ENCODE results near the gene XBP1. TPM values are rescaled to one million over a fixed set of nuclear protein-coding genes. Genes with fewer than 3 reads are reported as not detected.
A peak's percentile ranks its signal among the peaks of the same experiment; 100 is the strongest.
"Not testable (repeated sequence)": the region's sequence is repeated elsewhere in the genome, so short reads cannot be mapped to it uniquely, and the experiment has no call there.

The XBP1 gene
- total RNA-seq, 2 experiments from 2014 or later = 111 TPM

- not testable (repeated sequence) for H3K27ac Mint-ChIP-seq, DNase-seq, H3K4me3 Mint-ChIP-seq, H3K27me3 Mint-ChIP-seq, H3K9me3 Mint-ChIP-seq, H3K36me3 Mint-ChIP-seq
- peaks cover 24% of the 10 kb centered on the region for H3K4me1 Mint-ChIP-seq
Observed at GRCh38 chr22:28826430-28826829, 26.1 kb upstream of the XBP1 start.

DNA sequence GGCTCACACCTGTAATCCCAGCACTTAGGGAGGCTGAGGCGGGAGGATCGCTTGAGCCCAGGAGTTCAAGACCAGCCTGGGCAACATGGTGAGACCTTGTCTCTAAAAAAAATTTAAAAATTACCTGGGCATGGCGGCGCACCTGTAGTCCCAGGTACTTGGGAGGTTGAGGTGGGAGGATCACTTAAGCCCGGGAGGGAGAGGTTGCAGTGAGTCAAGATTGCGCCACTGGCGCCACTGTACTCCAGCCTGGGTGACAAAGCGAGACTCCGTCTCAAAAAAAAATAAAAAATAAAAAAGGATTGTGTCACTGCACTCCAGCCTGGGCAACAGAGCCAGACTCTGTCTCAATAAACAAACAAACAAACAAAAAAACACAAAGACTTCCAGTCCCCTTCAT lies 24.1 kb upstream of the XBP1 start:
- H3K9me3 Mint-ChIP-seq, H3K4me3 Mint-ChIP-seq, H3K27me3 Mint-ChIP-seq, DNase-seq, H3K27ac Mint-ChIP-seq: not testable (repeated sequence)
- peaks cover 31% of the 10 kb centered on the region for H3K4me1 Mint-ChIP-seq
- peaks cover 10% of the 10 kb centered on the region for H3K36me3 Mint-ChIP-seq

DNA sequence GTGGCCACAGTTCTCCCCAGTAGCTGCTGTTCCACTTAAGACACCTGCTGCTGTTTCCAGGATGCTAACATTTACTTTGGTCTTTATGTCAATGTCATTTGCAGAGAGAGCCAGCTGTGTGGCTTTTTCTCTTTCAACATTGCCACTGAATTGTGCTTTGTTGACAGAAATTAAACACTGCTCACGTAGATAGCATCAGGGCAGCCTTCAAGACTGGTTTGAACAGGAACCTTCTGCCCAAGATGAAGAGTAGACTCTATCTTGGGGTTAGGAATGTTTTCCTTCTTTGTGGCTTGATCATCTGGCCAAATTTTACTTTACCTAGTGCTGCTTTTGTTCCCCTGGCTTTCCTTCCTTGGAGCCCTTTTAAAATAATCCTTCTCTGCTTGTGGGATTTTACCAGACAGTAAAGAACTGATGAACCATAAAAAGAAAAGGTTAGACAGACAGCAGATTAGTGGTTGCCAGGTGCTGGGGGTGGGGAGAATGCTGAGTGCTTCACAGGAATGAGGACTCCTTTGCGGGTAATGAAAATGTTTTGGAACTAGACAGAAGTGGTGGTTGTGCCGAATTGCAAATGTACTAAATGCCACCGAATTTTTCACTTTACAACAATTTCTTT lies 22.7 kb upstream of the XBP1 start:
- Mint-ChIP-seq H3K27ac (no peak overlapping the region), H3K4me3 (no peak overlapping the region), H3K27me3 (no peaks in the 10 kb centered on the region), H3K9me3 (no peaks in the 10 kb centered on the region), H3K36me3 (peaks cover 10% of the 10 kb centered on the region), H3K4me1 (peaks cover 40% of the 10 kb centered on the region)
- no peak for DNase-seq

DNA sequence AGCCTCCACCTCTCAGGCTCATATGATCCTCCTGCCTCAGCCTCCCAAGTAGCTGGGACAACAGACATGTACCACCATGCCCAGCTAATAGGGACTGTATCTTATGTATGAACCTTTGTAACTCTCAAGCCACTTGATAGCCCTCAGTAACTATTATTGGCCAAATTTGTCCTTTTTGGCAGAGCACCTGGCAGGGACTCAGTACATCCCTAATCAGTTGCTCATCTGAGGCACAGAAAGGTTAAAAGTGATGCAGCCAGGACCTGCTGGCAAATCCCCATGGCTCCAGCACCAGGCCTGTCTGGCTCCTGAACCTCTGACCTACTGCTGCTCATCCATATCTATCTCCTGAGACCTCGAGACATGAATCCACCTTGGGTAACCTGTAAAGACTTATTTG lies 21.1 kb upstream of the XBP1 start:
- no peak for DNase-seq
- H3K27ac Mint-ChIP-seq = no peak overlapping the region
- H3K36me3 Mint-ChIP-seq = peaks cover 12% of the 10 kb centered on the region
- no peak overlapping the region for H3K4me3 Mint-ChIP-seq
- H3K27me3 Mint-ChIP-seq = no peaks in the 10 kb centered on the region
- H3K4me1 Mint-ChIP-seq = peaks cover 45% of the 10 kb centered on the region
- no peaks in the 10 kb centered on the region for H3K9me3 Mint-ChIP-seq

DNA sequence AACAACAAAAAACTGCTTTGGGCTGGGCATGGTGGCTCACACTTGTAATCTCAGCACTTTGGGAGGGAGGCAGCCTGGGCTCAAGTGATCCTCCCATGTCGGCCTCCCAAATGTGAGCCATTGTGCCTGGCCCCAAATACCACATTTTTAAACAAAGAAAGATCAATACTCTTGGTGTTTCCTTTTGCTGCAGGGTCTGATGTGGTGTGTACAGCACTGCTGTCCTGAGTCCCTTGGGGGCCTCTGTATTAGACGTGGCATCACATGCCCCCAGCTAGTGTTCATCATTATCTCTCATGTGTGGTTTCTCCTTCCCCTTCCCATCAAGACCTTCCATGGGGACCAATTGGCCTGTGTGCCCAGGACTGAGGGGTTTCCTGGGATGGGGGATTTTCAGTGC lies 20.5 kb upstream of the XBP1 start:
- H3K9me3 Mint-ChIP-seq = no peaks in the 10 kb centered on the region
- DNase-seq = no peak
- no peaks in the 10 kb centered on the region for H3K27me3 Mint-ChIP-seq
- H3K27ac Mint-ChIP-seq = no peak overlapping the region
- H3K4me1 Mint-ChIP-seq = peaks cover 45% of the 10 kb centered on the region
- H3K36me3 Mint-ChIP-seq = peaks cover 12% of the 10 kb centered on the region
- H3K4me3 Mint-ChIP-seq = no peak overlapping the region

- Mint-ChIP-seq H3K9me3 (no peaks in the 10 kb centered on the region), H3K4me3 (no peak overlapping the region), H3K36me3 (peaks cover 20% of the 10 kb centered on the region), H3K27ac (no peak overlapping the region), H3K27me3 (no peaks in the 10 kb centered on the region), H3K4me1 (peaks cover 57% of the 10 kb centered on the region)
- DNase-seq = no peak
Observed at GRCh38 chr22:28819253-28820096, 19.1 kb upstream of the XBP1 start.

DNA sequence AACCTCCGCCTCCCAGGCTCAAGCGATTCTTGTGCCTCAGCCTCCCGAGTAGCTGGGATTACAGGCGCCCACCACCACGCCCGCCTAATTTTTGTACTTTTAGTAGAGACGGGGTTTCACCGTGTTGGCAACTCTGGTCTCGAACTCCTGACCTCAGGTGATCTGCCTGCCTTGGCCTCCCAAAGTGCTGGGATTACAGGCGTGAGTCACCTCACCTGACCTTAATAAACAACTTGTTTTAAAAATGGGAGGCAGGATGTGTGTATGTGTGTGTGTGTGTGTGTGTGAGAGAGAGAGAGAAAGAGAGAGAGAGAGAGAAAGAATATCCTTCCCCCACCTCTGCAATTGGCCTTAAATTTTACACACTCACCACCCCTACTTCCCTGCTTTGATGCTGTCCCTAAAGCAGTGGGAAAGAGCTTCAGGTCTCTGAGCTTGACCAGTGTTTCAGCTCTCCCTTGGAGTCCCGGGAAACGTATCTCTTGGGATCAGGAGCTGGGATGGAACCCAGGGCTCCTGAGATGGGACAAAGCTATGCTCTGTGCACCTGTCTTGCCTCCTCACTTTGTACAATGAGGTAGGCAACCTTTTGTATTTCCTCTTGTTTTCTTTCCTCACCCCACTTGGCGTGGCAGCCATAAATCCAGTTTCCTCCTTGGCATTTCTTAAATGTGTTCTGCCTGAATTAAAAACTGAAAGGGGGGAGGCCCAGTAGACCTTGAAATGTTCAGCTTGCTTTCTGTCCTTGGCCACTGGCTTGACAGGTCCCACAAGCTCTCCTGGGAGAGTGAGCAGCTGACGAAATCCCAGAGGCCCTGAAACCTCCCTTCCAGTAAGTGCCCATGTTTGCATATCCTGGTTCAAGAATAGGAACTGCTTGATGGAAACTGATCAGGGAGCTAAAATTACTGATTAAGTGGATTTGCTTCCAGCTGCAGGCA lies 17.8 kb upstream of the XBP1 start:
- DNase-seq = no peak
- peaks cover 26% of the 10 kb centered on the region for H3K36me3 Mint-ChIP-seq
- no peak overlapping the region for H3K4me3 Mint-ChIP-seq
- peak overlapping the region; percentile 34 for H3K27ac Mint-ChIP-seq
- H3K9me3 Mint-ChIP-seq = no peaks in the 10 kb centered on the region
- no peaks in the 10 kb centered on the region for H3K27me3 Mint-ChIP-seq
- peaks cover 61% of the 10 kb centered on the region for H3K4me1 Mint-ChIP-seq

- peaks cover 62% of the 10 kb centered on the region for H3K4me1 Mint-ChIP-seq
- H3K9me3 Mint-ChIP-seq = no peaks in the 10 kb centered on the region
- no peaks in the 10 kb centered on the region for H3K27me3 Mint-ChIP-seq
- H3K27ac Mint-ChIP-seq = no peak overlapping the region
- H3K36me3 Mint-ChIP-seq = peaks cover 27% of the 10 kb centered on the region
- no peak overlapping the region for H3K4me3 Mint-ChIP-seq
- no peak for DNase-seq
Observed at GRCh38 chr22:28817064-28817463, 16.7 kb upstream of the XBP1 start.

- peaks cover 29% of the 10 kb centered on the region for H3K36me3 Mint-ChIP-seq
- no peak overlapping the region for H3K4me3 Mint-ChIP-seq
- H3K27ac Mint-ChIP-seq = no peak overlapping the region
- peaks cover 67% of the 10 kb centered on the region for H3K4me1 Mint-ChIP-seq
- DNase-seq = no peak
- no peaks in the 10 kb centered on the region for H3K27me3 Mint-ChIP-seq
- H3K9me3 Mint-ChIP-seq = no peaks in the 10 kb centered on the region
Observed at GRCh38 chr22:28815729-28816128, 15.4 kb upstream of the XBP1 start.

GRCh38 chr22:28815111-28815510 lies 14.7 kb upstream of the XBP1 start:
- H3K27ac Mint-ChIP-seq = no peak overlapping the region
- H3K4me3 Mint-ChIP-seq = no peak overlapping the region
- no peaks in the 10 kb centered on the region for H3K27me3 Mint-ChIP-seq

DNA sequence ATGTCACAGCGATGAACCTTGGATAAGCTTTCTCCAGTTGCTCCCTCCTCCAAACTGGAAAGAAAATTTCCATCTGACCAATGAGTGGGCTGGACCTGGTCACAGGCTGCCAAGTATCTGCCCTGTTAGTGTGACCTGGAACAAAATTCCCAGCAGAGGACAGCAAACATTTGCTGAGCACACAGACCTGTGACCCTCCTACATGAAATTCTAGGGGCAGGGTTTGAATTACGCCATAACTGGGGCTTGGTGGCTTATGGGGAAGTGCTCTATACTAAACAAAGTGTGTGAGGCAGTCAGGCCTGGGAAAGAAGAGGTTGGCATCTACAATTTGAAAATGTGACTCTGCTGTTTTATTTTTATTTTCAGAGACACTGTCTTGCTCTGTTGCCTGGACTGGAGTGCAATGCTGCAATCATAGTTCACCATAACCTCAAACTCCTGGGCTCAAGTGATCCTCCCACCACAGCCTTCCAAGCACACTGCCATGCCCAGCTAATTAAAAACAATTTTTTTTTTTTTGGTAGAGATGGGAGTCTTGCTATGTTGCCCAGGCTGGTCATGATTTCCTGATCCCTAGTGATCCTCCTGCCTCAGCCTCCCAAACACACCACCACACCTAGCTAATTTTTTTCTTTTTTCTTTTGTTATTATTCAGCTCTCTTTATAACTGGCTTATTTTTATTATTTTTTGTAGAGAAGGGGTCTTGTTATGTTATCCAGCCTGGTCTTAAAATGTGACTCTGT lies 13.6 kb upstream of the XBP1 start:
- no peak overlapping the region for H3K27ac Mint-ChIP-seq
- H3K27me3 Mint-ChIP-seq = no peaks in the 10 kb centered on the region
- no peaks in the 10 kb centered on the region for H3K9me3 Mint-ChIP-seq
- peaks cover 66% of the 10 kb centered on the region for H3K4me1 Mint-ChIP-seq
- H3K36me3 Mint-ChIP-seq = peaks cover 33% of the 10 kb centered on the region
- no peak for DNase-seq
- no peak overlapping the region for H3K4me3 Mint-ChIP-seq

More at GRCh38 chr22:28815111-28815510, 14.7 kb upstream of the XBP1 start:
- DNase-seq = no peak
- H3K4me1 Mint-ChIP-seq = peaks cover 71% of the 10 kb centered on the region
- peaks cover 33% of the 10 kb centered on the region for H3K36me3 Mint-ChIP-seq
- no peaks in the 10 kb centered on the region for H3K9me3 Mint-ChIP-seq

- Mint-ChIP-seq H3K9me3 (no peaks in the 10 kb centered on the region), H3K27me3 (no peaks in the 10 kb centered on the region), H3K27ac (peak overlapping the region; percentile 84), H3K4me3 (no peak overlapping the region), H3K36me3 (peaks cover 37% of the 10 kb centered on the region), H3K4me1 (peaks cover 60% of the 10 kb centered on the region)
- DNase-seq = no peak
Observed at GRCh38 chr22:28812516-28812915, 12.1 kb upstream of the XBP1 start.

DNA sequence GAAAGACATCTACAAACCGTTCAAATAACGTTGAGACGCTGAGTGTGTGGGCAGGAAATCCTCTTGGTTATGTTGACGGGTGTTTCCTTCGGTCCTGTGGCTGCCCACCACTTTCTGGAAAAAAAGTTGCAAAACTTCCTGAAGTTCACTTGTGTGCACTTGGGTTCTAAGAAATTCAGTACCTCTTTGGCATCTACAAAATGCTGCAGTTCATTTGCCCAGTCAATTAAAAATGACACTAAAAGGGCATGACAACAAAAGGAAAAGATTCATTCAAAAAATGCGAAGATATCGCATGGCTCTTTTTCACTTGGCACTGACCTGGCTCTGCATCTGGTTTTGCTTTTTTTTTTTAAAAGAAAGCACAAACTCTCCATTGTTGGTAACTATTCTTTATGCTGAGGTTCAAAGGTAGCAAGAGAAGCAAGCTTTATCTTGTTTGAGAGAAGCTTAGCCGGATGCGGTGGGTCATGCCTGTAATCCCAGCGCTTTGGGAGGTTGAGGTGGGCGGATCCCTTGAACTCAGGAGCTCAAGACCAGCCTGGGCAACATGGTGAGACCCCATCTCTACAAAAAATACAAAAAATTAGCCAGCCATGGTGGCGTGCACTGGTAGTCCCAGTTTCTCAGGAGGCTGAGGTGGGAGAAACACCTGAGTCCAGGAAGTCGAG lies 10.6 kb upstream of the XBP1 start:
- H3K4me1 Mint-ChIP-seq = peaks cover 57% of the 10 kb centered on the region
- H3K27me3 Mint-ChIP-seq = no peaks in the 10 kb centered on the region
- H3K36me3 Mint-ChIP-seq = peaks cover 35% of the 10 kb centered on the region
- peak overlapping the region; percentile 59 for H3K4me3 Mint-ChIP-seq
- DNase-seq = peak; percentile 34
- H3K9me3 Mint-ChIP-seq = no peaks in the 10 kb centered on the region
- H3K27ac Mint-ChIP-seq = peak overlapping the region; percentile 84

DNA sequence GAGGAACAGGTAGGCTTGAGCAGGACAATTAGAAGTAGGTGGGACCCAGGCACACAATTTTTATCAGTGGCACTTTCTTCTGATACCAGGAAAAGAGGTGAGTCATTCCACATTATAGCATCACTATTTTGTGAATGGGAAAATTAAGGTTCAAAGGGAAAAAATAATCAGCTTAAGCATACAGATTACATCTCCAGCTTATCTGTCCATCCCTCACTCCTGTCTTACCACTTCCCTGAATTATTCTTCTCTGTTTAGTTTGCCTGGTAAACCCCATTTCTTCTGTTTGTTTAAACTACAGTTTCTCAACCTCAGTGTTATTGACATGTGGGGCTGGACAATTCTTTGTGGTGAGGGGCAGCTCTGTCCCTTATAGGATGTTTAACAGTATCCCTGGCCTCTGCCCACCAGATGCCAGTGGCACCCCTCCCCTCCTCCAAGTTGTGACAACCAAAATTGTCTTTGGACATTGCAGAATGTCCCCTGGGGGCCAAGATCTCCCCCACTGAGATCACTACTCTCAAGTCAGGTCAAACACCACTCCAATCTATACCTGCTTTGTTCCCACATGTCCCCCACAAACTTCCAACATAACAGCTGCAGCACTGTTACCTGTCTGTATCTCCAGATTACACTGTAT lies 8.5 kb upstream of the XBP1 start:
- Mint-ChIP-seq H3K27me3 (no peaks in the 10 kb centered on the region), H3K4me3 (no peak overlapping the region), H3K4me1 (peaks cover 44% of the 10 kb centered on the region), H3K27ac (no peak overlapping the region), H3K36me3 (peaks cover 19% of the 10 kb centered on the region), H3K9me3 (no peaks in the 10 kb centered on the region)
- DNase-seq = no peak

Measured in activated naive CD8-positive, alpha-beta T cell treated with anti-CD3 and anti-CD28 coated beads for 36 hours (primary cell).